ENCODE measurements around the gene TUBB3.

GRCh38 chr16:89890886-89891657 lies 32.1 kb upstream of the TUBB3 start:
- no peak for TF ChIP-seq CTCF (conservative IDR thresholded peaks at IDR 0.05; ENCODE audit: low read depth, low read length)
- TF ChIP-seq POLR2A (IDR thresholded peaks at IDR 0.05; ENCODE audit: low read depth, low read length): no peak
- no peak for TF ChIP-seq RAD21 (IDR thresholded peaks at IDR 0.05; ENCODE audit: low read length)
- no peak for TF ChIP-seq MXI1 (IDR thresholded peaks at IDR 0.05; ENCODE audit: borderline replicate concordance, low read depth, low read length)
- TF ChIP-seq BHLHE40 (IDR thresholded peaks at IDR 0.05; ENCODE audit: low read depth, low read length): no peak
- TF ChIP-seq CEBPB (IDR thresholded peaks at IDR 0.05; ENCODE audit: low read depth, low read length): no peak

Data from IMR-90 (cell line).